ENCODE measurements around the gene COL5A3. TPM values are rescaled to one million over a fixed set of nuclear protein-coding genes. Genes with fewer than 3 reads are reported as not detected.

COL5A3 gene
- polyA plus RNA-seq, 1 of the 3 experiments (the other 2 are of a cell fraction) = under 0.01 TPM

DNA sequence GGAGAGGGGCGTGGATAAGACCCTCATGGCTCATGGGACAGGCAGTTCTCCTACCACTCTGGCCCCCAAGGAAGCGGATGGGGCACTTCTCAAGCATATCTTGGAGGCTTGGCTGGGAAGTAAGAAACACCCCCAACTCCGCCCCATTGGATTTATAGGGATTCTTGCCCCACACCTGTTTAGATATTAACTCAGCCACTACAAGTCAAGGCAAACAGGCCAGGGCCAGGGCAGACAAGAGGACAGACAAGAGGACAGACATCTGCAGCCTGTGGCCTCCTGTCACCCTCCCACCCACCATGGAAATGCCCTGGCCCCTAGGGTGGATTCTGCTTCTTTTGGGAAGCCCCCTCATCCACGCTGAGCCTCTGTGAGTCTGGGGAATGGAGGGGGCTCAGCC is 27.1 kb upstream of the COL5A3 start:
- H3K27ac ChIP-seq (ENCODE audit: low read depth in 2 of 2, low read length in 1 of 2) = no peak overlapping the region
- DNase-seq = no peak
- no peaks in the 10 kb centered on the region for H3K4me1 ChIP-seq (ENCODE audit: control insufficient read depth in 1 of 2, insufficient read depth in 2 of 2, low read depth in 1 of 2, low read length in 1 of 2)
- H2AFZ ChIP-seq (ENCODE audit: low read depth) = no peak overlapping the region
- ChIA-PET CTCF (interaction anchor here (3.3 kb wide), 1 partner anchor 10 kb away, joined by 13 read pairs; no protein-coding TSS in a partner anchor), POLR2A (no interaction called here)
- H3K4me3 ChIP-seq (ENCODE audit: low read depth in 2 of 2, low read length in 1 of 2) = no peak overlapping the region
- H3K9me3 ChIP-seq = no peaks in the 10 kb centered on the region
- H3K9me2 ChIP-seq = no peaks in the 10 kb centered on the region
- H3K4me2 ChIP-seq = no peak overlapping the region
- H3K27me3 ChIP-seq (ENCODE audit: insufficient read depth) = peaks cover 39% of the 10 kb centered on the region
- H3K36me3 ChIP-seq (replicated peaks in 1 of 2; ENCODE audit: control insufficient read depth in 1 of 2, insufficient read depth in 2 of 2, low read length in 1 of 2) = no peaks in the 10 kb centered on the region
- H4K20me1 ChIP-seq (ENCODE audit: insufficient read depth) = no peaks in the 10 kb centered on the region
- H3K79me2 ChIP-seq (ENCODE audit: insufficient read depth) = no peaks in the 10 kb centered on the region
- TF ChIP-seq GABPA (IDR thresholded peaks at IDR 0.05; ENCODE audit: low read depth) (no peak), TCF12 (IDR thresholded peaks at IDR 0.05) (no peak), SIN3A (IDR thresholded peaks at IDR 0.05; ENCODE audit: borderline replicate concordance, low read depth, low read length) (no peak), RXRA (IDR thresholded peaks at IDR 0.05; ENCODE audit: borderline replicate concordance, low read depth) (no peak), TAF1 (IDR thresholded peaks at IDR 0.05; ENCODE audit: borderline replicate concordance, low read depth, low read length) (no peak), RFX5 (IDR thresholded peaks at IDR 0.05; ENCODE audit: low read length) (no peak), FOSL2 (IDR thresholded peaks at IDR 0.05; ENCODE audit: borderline replicate concordance, low read depth) (no peak), POLR2AphosphoS5 (IDR thresholded peaks at IDR 0.05; ENCODE audit: low read depth, low read length) (no peak), GATA2 (CRISPR knock-in tag; IDR thresholded peaks at IDR 0.05) (no peak), EZH2phosphoT487 (IDR thresholded peaks at IDR 0.05; ENCODE audit: borderline replicate concordance, low read depth) (no peak), NRF1 (IDR thresholded peaks at IDR 0.05; ENCODE audit: low read depth, low read length) (no peak)
- TF ChIP-seq, protein P1, sequence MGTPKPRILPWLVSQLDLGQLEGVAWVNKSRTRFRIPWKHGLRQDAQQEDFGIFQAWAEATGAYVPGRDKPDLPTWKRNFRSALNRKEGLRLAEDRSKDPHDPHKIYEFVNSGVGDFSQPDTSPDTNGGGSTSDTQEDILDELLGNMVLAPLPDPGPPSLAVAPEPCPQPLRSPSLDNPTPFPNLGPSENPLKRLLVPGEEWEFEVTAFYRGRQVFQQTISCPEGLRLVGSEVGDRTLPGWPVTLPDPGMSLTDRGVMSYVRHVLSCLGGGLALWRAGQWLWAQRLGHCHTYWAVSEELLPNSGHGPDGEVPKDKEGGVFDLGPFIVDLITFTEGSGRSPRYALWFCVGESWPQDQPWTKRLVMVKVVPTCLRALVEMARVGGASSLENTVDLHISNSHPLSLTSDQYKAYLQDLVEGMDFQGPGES (IDR thresholded peaks at IDR 0.05; ENCODE audit: low read depth, low read length) = no peak
- TF ChIP-seq, protein P2, sequence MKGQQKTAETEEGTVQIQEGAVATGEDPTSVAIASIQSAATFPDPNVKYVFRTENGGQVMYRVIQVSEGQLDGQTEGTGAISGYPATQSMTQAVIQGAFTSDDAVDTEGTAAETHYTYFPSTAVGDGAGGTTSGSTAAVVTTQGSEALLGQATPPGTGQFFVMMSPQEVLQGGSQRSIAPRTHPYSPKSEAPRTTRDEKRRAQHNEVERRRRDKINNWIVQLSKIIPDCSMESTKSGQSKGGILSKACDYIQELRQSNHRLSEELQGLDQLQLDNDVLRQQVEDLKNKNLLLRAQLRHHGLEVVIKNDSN (IDR thresholded peaks at IDR 0.05; ENCODE audit: borderline replicate concordance, low read depth) = no peak
- TF ChIP-seq, protein P3, sequence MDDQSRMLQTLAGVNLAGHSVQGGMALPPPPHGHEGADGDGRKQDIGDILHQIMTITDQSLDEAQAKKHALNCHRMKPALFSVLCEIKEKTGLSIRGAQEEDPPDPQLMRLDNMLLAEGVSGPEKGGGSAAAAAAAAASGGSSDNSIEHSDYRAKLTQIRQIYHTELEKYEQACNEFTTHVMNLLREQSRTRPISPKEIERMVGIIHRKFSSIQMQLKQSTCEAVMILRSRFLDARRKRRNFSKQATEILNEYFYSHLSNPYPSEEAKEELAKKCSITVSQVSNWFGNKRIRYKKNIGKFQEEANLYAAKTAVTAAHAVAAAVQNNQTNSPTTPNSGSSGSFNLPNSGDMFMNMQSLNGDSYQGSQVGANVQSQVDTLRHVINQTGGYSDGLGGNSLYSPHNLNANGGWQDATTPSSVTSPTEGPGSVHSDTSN (IDR thresholded peaks at IDR 0.05) = no peak
- TF ChIP-seq, protein P4, sequence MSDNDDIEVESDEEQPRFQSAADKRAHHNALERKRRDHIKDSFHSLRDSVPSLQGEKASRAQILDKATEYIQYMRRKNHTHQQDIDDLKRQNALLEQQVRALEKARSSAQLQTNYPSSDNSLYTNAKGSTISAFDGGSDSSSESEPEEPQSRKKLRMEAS (IDR thresholded peaks at IDR 0.05; ENCODE audit: low read depth) = no peak
- WGBS (ENCODE audit: low lambda C conversion rate) = 5% methylated on average over 3 of the region's 4 CpGs
- no peak overlapping the region for H3K9ac ChIP-seq
- H3F3A ChIP-seq (replicated peaks; ENCODE audit: insufficient read depth) = no peaks in the 10 kb centered on the region

DNA sequence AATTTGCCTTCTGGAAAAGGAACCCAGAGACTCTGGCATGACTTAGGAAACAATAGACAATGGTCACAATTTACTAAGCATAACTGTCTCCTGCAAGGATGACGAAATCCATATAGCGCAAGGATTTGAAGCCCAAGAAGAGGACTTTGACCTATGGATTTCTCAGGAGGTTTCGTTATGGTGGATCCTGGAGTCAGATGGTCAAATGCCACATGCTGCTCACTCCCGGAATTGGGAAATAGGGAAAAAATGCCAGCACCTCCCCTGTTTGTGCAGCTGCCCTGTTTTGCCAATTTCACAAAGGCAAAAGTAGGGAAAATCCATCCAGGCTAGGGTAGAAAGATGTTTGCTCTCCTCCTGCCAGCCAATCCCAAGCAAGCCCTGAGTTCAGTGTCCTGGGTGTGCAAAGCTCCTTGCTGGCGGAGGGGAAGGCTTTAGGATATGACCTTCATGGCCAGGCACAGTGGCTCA is 26.3 kb upstream of the COL5A3 start:
- H3K27me3 ChIP-seq (ENCODE audit: insufficient read depth) = peaks cover 46% of the 10 kb centered on the region
- H4K20me1 ChIP-seq (ENCODE audit: insufficient read depth) = no peaks in the 10 kb centered on the region
- H2AFZ ChIP-seq (ENCODE audit: low read depth) = no peak overlapping the region
- no peaks in the 10 kb centered on the region for H3K4me1 ChIP-seq (ENCODE audit: control insufficient read depth in 1 of 2, insufficient read depth in 2 of 2, low read depth in 1 of 2, low read length in 1 of 2)
- no peaks in the 10 kb centered on the region for H3K36me3 ChIP-seq (replicated peaks in 1 of 2; ENCODE audit: control insufficient read depth in 1 of 2, insufficient read depth in 2 of 2, low read length in 1 of 2)
- H3K4me3 ChIP-seq (ENCODE audit: low read depth in 2 of 2, low read length in 1 of 2) = no peak overlapping the region
- no peak overlapping the region for H3K9ac ChIP-seq
- no peak overlapping the region for H3K4me2 ChIP-seq
- H3K9me3 ChIP-seq = no peaks in the 10 kb centered on the region
- 14% methylated on average over 5 of the region's 5 CpGs for WGBS (ENCODE audit: low lambda C conversion rate)
- no peak for DNase-seq
- no peaks in the 10 kb centered on the region for H3F3A ChIP-seq (replicated peaks; ENCODE audit: insufficient read depth)
- no peaks in the 10 kb centered on the region for H3K79me2 ChIP-seq (ENCODE audit: insufficient read depth)
- no peak overlapping the region for H3K27ac ChIP-seq (ENCODE audit: low read depth in 2 of 2, low read length in 1 of 2)
- ChIA-PET CTCF (interaction anchor here (3.3 kb wide), 1 partner anchor 9 kb away, joined by 13 read pairs; no protein-coding TSS in a partner anchor), POLR2A (no interaction called here)
- H3K9me2 ChIP-seq = no peaks in the 10 kb centered on the region
- no peak for TF ChIP-seq SIN3A (IDR thresholded peaks at IDR 0.05; ENCODE audit: borderline replicate concordance, low read depth, low read length)
- TF ChIP-seq FOSL2 (IDR thresholded peaks at IDR 0.05; ENCODE audit: borderline replicate concordance, low read depth) = no peak
- TF ChIP-seq TCF12 (IDR thresholded peaks at IDR 0.05) = no peak
- no peak for TF ChIP-seq NFIC (IDR thresholded peaks at IDR 0.05; ENCODE audit: borderline replicate concordance)
- TF ChIP-seq MXI1 (IDR thresholded peaks at IDR 0.05; ENCODE audit: low read depth, low read length) = no peak
- TF ChIP-seq, protein P5, sequence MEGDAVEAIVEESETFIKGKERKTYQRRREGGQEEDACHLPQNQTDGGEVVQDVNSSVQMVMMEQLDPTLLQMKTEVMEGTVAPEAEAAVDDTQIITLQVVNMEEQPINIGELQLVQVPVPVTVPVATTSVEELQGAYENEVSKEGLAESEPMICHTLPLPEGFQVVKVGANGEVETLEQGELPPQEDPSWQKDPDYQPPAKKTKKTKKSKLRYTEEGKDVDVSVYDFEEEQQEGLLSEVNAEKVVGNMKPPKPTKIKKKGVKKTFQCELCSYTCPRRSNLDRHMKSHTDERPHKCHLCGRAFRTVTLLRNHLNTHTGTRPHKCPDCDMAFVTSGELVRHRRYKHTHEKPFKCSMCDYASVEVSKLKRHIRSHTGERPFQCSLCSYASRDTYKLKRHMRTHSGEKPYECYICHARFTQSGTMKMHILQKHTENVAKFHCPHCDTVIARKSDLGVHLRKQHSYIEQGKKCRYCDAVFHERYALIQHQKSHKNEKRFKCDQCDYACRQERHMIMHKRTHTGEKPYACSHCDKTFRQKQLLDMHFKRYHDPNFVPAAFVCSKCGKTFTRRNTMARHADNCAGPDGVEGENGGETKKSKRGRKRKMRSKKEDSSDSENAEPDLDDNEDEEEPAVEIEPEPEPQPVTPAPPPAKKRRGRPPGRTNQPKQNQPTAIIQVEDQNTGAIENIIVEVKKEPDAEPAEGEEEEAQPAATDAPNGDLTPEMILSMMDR (IDR thresholded peaks at IDR 0.05) = no peak
- TF ChIP-seq, protein P6, sequence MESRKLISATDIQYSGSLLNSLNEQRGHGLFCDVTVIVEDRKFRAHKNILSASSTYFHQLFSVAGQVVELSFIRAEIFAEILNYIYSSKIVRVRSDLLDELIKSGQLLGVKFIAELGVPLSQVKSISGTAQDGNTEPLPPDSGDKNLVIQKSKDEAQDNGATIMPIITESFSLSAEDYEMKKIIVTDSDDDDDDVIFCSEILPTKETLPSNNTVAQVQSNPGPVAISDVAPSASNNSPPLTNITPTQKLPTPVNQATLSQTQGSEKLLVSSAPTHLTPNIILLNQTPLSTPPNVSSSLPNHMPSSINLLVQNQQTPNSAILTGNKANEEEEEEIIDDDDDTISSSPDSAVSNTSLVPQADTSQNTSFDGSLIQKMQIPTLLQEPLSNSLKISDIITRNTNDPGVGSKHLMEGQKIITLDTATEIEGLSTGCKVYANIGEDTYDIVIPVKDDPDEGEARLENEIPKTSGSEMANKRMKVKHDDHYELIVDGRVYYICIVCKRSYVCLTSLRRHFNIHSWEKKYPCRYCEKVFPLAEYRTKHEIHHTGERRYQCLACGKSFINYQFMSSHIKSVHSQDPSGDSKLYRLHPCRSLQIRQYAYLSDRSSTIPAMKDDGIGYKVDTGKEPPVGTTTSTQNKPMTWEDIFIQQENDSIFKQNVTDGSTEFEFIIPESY (IDR thresholded peaks at IDR 0.05; ENCODE audit: borderline replicate concordance, low read depth) = no peak
- TF ChIP-seq RAD21 (IDR thresholded peaks at IDR 0.05; ENCODE audit: low read length) = no peak

All from SK-N-SH (cell line).